LNCaP clone FGC (cell line): ENCODE data around the gene TAS2R20.

Experiments
- DNase-seq: peaks from one replicate; pipeline ENCODE4 v3.0.0-alpha.2; 2011; ENCODE audit warnings: low read depth
- H3K4me3 ChIP-seq: 2 replicates; pipeline ENCODE4 v1.5.1; 2011; ENCODE audit warnings: mild to moderate bottlenecking, low read depth, low read length, control low read depth
- TF ChIP-seq, protein P1 (sequence below): IDR thresholded peaks from 2 replicates; pipeline ENCODE4 v1.5.1; 2012; ENCODE audit warnings: mild to moderate bottlenecking; ENCODE audit not compliant: control insufficient read depth, insufficient read depth; ENCODE audit errors: extremely low read depth

Gene TAS2R20

DNA sequence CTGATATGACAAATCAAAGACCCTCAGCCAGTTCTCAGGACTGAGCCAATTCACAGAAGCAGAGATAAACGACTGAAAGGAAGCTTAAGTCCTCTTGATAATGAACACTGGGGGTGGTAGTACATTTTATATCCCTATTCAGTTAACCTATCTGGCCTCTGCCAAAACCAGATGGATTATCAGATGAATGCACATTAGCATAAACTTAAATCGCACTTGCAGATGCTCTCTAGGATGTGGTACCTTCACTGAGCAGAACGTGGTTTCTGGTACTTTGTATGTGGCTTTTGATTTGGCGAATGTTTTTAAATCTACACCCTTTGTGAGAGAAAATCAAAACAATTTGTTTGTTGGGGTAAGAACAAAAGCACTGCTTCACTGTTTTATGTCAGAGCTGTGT is 37.9 kb downstream of the TAS2R20 start:
- DNase-seq, result no peak
- TF ChIP-seq, protein P1, sequence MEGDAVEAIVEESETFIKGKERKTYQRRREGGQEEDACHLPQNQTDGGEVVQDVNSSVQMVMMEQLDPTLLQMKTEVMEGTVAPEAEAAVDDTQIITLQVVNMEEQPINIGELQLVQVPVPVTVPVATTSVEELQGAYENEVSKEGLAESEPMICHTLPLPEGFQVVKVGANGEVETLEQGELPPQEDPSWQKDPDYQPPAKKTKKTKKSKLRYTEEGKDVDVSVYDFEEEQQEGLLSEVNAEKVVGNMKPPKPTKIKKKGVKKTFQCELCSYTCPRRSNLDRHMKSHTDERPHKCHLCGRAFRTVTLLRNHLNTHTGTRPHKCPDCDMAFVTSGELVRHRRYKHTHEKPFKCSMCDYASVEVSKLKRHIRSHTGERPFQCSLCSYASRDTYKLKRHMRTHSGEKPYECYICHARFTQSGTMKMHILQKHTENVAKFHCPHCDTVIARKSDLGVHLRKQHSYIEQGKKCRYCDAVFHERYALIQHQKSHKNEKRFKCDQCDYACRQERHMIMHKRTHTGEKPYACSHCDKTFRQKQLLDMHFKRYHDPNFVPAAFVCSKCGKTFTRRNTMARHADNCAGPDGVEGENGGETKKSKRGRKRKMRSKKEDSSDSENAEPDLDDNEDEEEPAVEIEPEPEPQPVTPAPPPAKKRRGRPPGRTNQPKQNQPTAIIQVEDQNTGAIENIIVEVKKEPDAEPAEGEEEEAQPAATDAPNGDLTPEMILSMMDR, result no peak
- no peak overlapping the region for H3K4me3 ChIP-seq

DNA sequence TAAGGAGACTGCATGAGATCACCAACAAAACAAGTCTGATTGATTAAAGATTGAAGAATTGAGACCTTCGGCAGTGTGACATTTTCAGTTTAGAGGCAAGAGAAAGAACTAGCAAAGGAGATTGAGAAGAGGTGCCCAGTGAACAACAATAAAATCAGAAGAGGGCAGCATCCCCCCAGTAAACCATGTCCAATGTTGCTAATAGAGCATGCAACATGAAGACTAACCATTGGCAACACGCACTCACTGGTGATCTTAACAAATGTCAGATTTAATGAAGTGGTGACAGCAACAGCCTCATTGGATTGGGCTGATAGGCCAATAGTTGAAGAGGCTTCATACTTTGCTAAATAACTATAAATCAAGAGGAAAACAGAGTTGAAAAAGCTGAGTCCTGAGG is 38.3 kb downstream of the TAS2R20 start:
- H3K4me3 ChIP-seq, result no peak overlapping the region
- DNase-seq, result no peak
- TF ChIP-seq, protein P1, result no peak

DNA sequence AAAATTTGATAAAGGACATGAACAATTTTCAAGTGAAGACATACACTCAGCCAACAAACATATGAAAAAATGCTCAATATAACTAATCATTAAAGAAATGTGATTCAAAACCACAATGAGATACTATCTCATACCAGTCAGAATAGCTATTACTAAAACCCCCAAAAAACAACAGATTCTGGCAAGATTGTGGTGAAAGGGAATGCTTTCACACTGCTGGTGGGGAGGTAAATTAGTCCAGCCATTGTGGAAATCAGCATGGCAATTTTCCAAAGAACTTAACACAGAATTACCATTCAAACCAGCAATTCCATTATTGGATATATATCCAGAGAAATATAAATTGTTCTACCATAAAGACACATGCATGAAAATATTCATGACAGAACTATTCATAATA is 40.4 kb downstream of the TAS2R20 start:
- no peak overlapping the region for H3K4me3 ChIP-seq
- DNase-seq, result no peak
- TF ChIP-seq, protein P1, result no peak

DNA sequence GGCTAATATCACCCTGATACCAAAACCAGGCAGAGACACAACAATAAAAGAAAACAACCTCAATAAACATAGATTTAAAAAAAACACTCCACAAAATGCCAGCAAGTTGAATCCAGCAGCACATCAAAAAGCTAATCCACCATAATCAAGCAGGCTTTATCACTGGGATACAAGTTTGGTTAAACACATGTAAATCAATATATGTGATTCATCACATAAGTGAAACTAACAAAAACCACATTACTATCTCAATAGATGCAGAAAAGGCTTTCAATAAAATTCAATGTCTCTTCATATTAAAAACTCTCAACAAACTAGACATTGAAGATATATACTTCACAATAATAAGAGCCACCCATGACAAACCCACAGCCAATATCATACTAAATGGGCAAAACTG is 42.0 kb downstream of the TAS2R20 start:
- H3K4me3 ChIP-seq, result no peak overlapping the region
- DNase-seq, result no peak
- TF ChIP-seq, protein P1, result no peak

DNA sequence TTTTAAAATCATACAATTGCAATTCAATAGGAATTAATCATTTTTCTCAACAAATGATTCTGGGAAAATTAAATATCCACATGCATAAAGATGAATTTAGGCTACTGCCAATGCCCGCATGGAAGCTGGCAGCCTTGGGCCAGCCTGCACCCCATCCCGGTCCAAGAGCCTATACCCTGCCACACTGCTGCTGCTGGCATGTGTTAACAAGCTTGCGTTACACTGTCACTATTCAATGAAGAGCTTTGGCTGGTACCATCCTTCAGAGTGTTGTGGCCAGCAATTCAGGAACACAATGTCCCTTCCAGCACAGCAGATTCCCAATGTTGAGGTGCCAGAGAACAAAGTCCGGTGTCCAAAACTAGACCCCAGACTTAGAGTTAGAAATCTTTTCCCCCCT is 45.5 kb downstream of the TAS2R20 start:
- TF ChIP-seq, protein P1, result no peak
- DNase-seq, result no peak

More for the DNA sequence above, 45.5 kb downstream of the TAS2R20 start:
- H3K4me3 ChIP-seq, result no peak overlapping the region
